NCI-H2196 treated with DMSO at 0.1 percent for 48 hours (cell line): ENCODE results near the gene C20orf173.

Experiments used
- DNase-seq: peaks from one replicate; lab custom pipeline; 2025; ENCODE audit not compliant: unreplicated experiment; lab: John Stamatoyannopoulos, UW

The C20orf173 gene

DNA sequence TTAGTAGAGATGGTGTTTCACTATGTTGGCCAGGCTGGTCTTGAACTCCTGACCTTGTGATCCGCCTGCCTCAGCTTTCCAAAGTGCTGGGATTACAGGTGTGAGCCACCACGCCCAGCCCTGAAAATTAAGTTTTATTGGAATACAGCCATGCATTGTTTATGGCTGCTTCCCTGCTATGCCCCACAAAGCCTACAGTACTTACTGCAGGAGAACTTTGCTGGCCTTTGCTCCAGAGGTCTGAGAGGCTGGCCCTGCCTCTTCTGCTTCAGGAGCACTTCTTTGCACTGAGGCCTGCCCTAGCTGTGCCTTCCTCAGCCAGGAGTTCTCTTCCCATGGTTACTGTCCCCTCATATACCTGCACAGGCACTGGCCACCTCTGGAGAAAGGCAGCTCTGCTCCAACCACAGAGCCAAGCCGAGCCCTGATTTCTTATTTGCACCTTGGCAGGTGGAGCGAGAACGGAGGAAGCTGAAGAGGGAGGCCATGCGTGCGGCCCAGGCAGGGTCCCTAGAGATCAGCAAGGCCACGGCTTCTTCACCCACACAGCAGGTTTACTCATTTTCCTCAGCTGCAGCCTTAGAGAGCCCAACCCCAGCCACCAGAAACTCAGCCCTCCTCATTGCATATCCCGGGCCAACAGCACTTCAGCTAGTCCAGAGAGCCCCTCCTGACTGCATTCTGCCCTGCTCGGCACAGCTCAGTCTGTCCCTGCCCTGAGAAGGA is 20.8 kb downstream of the C20orf173 start:
- DNase-seq = no peak

DNA sequence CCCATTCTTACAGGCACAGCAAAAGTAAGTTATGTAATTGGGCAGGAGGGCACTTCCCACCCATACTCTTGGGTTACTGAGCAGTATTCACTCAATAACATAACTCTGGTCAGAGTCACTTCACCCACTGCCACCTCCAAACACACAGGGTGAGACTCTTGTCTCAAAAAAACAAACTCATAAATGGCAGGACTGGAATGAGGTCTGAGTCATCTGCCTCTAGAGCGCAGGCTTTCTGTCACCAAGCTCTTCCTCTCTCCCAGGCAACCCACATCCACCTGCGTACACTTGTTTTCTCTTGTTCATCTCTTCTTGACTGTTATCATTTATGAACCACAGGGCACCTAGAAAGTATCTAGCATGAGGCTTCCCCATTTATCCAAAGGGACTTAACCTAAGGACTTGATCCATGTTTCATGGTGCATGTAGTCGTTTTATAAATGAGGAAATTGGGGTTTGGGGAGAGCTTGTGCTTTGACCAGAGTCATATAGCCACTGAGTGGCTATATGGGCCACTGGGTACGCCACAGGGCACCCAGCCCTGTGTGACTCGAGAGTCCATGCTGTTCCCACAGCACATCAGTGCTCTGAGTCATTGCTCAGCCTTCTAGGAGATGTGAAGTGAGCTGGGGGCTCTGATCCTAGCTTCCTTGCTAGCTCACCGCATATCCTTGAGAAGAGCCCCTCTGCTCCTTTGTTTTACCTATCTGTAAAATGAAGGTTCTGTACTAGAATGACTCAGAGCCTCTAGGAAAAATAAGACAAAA is 22.4 kb downstream of the C20orf173 start:
- DNase-seq = no peak

DNA sequence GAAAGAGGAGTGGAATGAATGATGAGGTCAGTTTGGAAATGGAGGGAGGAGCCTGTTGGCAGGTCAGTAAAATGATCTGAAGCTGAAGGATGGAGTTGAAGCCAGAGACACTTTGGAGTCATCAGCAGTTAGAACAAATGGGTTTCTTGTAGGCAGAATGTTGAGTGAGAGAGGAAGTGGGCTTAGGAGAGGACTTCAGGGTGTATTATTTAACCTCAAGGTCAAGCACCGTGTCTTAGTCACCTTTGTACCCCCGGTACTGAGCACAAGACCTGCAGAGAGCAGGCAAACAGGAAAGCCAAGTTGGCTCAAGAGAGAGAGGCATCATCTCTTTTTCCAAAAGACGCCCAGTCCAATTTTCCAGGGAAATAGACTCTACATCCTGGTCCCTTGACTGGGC is 23.3 kb downstream of the C20orf173 start:
- DNase-seq = no peak

DNA sequence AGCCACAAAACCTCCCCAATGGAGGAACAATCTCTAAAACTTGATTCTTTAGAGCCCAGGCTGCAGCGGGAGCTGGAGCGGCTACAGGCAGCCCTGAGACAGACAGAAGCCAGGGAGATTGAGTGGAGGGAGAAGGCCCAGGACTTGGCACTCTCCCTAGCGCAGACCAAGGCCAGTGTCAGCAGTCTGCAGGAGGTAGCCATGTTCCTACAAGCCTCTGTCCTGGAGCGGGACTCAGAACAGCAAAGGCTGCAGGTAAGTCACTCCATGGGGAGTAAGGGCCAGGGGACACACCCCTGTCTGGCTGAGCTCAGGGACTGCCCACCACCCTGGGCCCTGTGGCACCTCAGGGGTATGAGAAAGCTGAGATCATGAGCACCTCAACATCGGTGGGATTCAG is 24.7 kb downstream of the C20orf173 start:
- DNase-seq = no peak

DNA sequence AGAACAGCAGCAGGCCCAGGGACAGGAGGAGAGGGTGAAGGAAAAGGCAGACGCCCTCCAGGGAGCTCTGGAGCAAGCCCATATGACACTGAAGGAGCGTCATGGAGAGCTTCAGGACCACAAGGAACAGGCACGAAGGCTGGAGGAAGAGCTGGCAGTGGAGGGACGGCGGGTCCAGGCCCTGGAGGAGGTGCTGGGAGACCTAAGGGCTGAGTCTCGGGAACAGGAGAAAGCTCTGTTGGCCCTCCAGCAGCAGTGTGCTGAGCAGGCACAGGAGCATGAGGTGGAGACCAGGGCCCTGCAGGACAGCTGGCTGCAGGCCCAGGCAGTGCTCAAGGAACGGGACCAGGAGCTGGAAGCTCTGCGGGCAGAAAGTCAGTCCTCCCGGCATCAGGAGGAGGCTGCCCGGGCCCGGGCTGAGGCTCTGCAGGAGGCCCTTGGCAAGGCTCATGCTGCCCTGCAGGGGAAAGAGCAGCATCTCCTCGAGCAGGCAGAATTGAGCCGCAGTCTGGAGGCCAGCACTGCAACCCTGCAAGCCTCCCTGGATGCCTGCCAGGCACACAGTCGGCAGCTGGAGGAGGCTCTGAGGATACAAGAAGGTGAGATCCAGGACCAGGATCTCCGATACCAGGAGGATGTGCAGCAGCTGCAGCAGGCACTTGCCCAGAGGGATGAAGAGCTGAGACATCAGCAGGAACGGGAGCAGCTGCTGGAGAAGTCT is 25.5 kb downstream of the C20orf173 start:
- peak; percentile 64 for DNase-seq

DNA sequence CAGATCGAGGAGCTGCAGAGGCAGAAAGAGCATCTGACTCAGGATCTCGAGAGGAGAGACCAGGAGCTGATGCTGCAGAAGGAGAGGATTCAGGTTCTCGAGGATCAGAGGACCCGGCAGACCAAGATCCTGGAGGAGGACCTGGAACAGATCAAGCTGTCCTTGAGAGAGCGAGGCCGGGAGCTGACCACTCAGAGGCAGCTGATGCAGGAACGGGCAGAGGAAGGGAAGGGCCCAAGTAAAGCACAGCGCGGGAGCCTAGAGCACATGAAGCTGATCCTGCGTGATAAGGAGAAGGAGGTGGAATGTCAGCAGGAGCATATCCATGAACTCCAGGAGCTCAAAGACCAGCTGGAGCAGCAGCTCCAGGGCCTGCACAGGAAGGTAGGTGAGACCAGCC is 26.2 kb downstream of the C20orf173 start:
- no peak for DNase-seq

DNA sequence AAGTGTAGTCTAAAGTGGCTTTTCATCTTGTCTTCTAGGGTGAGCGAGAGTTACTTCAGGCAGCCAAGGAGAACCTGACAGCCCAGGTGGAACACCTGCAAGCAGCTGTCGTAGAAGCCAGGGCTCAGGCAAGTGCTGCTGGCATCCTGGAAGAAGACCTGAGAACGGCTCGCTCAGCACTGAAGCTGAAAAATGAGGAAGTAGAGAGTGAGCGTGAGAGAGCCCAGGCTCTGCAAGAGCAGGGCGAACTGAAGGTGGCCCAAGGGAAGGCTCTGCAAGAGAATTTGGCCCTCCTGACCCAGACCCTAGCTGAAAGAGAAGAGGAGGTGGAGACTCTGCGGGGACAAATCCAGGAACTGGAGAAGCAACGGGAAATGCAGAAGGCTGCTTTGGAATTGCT is 27.1 kb downstream of the C20orf173 start:
- DNase-seq = no peak

DNA sequence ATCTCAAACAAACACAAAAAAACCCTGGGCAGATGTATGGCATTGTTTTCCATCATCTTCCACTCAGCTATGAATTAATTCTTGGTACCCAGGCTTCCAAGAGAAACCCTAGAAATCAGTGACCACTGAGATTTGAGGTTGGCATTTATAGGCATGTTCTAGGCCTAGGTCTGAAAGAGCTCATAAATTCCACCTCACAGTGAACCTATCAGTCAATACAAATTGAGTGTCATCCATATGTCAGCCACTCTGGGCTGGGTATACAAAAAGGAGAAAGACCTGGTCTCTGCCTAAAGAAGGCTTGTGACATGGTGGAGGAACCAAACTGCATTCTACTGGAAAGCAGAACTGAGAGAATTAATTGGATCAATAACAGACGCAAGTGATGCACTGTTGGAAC is 30.2 kb downstream of the C20orf173 start:
- DNase-seq = no peak

DNA sequence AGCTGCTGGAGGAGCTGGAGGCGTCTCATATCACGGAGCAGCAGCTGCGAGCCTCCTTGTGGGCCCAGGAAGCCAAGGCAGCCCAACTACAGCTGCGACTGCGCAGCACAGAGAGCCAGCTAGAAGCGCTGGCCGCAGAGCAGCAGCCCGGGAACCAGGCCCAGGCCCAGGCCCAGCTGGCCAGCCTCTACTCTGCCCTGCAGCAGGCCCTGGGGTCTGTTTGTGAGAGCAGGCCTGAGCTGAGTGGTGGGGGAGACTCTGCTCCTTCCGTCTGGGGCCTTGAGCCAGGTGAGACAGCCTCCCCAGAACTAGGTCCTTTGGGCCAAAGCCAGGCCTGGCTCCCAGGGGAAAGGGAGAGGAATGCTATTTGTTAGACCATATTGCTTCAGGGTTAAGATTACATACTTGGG is 31.7 kb downstream of the C20orf173 start:
- no peak for DNase-seq

DNA sequence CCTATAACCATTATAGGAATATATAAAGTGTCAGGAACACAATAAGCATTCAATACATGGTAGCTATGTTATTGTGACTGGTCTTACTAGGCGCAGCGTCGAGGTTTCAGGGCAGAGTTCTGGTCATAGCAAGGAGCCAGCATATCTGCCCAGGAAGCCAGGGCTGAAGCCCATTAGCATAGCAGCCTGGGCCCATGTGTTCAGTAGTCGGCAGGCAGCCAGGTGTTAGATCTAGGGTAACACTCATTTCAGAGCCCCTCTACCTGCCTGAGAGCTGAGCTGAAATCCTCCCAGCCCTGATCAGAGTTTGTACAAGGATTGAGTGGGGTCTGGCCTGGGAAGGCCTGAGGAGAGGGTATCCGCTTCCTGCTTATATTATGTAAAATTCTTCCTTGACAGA is 32.1 kb downstream of the C20orf173 start:
- no peak for DNase-seq

DNA sequence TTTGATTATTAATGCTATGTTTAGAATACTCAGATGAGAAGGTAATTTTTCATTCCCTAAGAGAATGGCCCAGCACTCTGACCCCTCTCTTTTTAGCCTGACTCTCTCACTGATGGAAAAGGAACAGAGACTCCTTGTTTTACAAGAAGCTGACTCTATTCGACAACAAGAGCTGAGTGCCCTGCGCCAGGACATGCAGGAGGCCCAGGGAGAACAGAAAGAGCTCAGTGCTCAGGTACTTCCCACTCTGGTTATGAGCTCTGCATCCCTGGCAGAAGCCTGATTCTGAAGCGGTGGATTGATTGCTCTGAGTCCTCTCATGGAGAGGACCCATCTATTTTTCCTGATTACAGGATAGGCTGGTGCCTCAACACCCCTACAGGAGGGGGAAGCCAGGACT is 33.0 kb downstream of the C20orf173 start:
- DNase-seq = no peak

DNA sequence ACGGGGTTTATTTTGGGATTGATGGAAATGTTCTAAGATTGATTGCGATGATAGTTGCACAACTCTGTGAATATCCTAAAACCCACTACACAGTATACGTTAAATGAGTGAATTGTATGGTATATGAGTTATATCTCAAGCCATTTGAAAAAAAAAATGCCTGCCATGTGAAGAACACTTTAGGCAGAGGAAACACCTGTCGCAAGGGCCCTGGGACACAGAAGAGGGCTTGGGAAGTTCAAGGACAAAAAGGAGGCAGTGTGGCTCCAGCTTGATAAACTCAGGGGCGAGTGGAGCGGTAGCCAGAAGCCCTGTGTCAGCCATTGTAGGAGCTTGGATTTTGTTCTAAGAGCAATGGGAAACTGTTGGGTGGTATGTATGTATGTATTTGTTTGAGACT is 37.1 kb downstream of the C20orf173 start:
- no peak for DNase-seq

DNA sequence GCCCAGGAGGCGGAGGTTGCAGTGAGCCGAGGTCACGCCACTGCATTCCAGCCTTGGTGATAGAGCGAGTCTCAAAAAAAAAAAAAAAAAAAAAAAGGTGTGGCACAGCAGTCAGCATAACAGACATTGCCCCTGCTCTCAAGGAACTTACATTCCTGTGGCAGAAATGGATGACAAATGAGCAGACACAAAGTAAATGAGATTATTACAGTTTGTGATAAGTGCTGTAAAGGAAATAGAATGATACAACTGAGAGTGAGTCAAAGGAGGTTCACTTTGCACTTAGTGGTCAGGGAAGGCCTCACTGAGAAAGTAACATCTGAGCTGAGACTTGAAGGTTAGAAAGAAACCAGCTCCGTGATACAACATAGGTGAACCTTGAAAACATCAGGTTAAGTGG is 37.6 kb downstream of the C20orf173 start:
- DNase-seq = no peak

DNA sequence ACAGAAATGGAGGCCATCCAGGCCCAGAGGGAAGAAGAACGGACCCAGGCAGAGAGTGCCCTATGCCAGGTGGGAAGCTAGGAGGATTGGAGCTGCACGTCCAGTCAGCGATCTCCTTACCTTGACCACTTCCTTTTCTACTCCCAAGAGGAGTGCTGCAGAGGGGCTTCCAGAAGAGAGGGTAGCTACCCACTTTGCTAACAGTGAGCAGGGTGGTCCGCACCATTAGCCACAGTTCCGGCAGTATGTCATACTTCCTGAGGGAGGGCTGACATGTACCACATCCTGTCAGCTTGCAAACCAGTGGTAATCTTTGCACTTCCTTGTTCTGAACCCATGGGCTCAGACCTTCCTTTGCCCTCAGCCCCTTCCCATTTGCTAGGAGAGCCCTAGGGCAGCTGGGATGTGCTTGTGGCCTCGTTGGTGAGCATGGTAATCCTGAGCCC is 38.7 kb downstream of the C20orf173 start:
- no peak for DNase-seq

DNA sequence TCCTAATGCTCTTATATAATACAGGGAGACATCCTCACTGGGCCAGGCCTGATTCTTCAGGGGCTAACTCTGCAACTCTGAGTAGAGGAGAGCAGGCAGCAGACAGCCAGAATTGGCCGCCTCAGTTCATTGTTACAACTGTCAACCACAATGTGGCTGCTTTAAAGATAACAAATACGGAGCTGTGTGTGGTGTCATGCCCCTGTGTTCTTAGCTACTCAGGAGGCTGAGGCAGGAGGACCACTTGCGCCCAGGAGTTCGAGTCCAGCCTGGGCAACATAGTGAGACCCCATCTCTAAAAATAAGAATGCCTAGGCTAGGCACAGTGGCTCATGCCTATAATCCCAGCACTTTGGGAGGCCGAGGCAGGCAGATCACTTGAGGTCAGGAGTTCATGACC is 39.7 kb downstream of the C20orf173 start:
- DNase-seq = no peak

DNA sequence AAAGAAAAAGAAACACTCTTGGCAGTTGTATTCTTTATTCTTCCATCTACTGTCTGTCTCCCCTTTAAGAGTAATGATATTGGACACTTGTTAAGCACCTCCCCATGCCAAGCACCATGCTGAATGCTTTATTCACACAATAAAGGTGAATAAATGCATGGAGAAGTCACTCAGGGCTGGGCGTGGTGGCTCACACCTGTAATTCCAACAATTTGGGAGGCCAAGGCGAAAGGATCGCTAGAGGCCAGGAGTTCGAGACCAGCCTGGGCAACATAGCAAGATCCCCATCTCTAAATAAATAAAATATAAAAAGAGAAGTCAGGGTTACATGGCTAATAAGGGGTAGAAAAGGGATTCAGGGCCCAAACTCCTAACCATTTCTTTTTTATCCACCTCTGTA is 42.0 kb downstream of the C20orf173 start:
- DNase-seq = no peak

DNA sequence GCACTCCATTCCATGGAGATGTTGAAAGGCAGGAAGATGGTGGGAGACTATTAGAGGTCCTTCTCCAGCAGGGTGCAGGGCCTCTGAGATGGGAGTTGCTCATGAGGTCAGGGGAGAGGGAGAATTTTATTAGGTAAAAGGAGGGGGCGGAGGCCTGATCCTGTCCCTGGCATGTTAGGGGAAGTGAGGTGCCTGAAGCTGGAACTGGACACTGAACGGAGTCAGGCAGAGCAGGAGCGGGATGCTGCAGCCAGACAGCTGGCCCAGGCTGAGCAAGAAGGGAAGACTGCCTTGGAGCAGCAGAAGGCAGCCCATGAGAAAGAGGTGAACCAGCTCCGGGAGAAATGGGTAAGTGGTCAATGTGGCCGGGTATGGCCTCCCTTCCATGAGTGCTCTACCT is 49.7 kb downstream of the C20orf173 start:
- no peak for DNase-seq

DNA sequence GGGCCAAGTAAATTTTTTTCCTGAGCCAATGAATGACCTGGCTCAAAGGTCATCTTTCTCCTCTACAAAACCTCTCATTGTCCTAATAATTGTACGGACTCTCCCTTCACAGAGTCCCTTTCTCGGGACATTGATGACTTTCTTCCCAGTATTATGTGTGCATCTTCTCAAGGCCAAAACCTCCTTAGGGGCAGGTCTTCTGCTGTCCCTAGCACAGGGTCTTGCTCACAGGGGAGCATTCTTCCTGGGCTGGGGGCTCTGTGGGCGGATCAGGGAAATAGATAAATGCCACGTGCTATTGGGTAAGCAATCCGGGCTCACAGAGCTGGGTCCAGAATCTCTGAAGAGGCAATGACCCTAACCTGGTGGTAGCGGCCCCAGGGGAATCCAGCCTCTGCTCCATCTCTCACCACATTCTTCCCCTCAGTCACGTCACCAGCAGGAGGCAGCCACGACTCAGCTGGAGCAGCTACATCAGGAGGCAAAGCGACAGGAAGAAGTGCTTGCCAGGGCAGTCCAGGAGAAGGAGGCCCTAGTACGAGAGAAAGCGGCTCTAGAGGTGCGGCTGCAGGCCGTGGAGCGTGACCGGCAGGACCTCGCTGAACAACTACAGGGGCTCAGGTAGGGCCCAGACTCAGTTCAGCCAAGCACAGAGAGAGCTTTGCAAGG is 50.5 kb downstream of the C20orf173 start:
- DNase-seq = no peak
